ENCODE data around the gene GLYR1. TPM values are rescaled to one million over a fixed set of nuclear protein-coding genes. Genes with fewer than 3 reads are reported as not detected.

The GLYR1 gene
- total RNA-seq, 4 donors from 2014 or later, result 44.4 to 56.0 (median 52.0) TPM

GRCh38 chr16:4884972-4885874 is 38.1 kb upstream of the GLYR1 start:
- TF ChIP-seq CTCF (IDR thresholded peaks at IDR 0.05), result no peak
- DNase-seq (ENCODE audit: low spot score) (no peak), ATAC-seq (ENCODE audit: low FRiP score) (no peak)

GRCh38 chr16:4884209-4884608 is 37.1 kb upstream of the GLYR1 start:
- no peak for DNase-seq (ENCODE audit: low spot score)
- TF ChIP-seq CTCF (IDR thresholded peaks at IDR 0.05), result no peak
- no peak for ATAC-seq (ENCODE audit: low FRiP score)

GRCh38 chr16:4883501-4883900 is 36.4 kb upstream of the GLYR1 start:
- ATAC-seq (ENCODE audit: low FRiP score), result no peak
- TF ChIP-seq CTCF (IDR thresholded peaks at IDR 0.05), result no peak
- DNase-seq (ENCODE audit: low spot score), result no peak

- no peak for TF ChIP-seq CTCF (IDR thresholded peaks at IDR 0.05)
- ATAC-seq (ENCODE audit: low FRiP score), result no peak
- no peak for DNase-seq (ENCODE audit: low spot score)
Measured at GRCh38 chr16:4882633-4883285, 35.7 kb upstream of the GLYR1 start.

- no peak for TF ChIP-seq CTCF (IDR thresholded peaks at IDR 0.05)
- DNase-seq (ENCODE audit: low spot score) (no peak), ATAC-seq (ENCODE audit: low FRiP score) (no peak)
Measured at GRCh38 chr16:4882000-4882632, 35.0 kb upstream of the GLYR1 start.

GRCh38 chr16:4880006-4880580 is 33.0 kb upstream of the GLYR1 start:
- DNase-seq (ENCODE audit: low spot score) (no peak), ATAC-seq (ENCODE audit: low FRiP score) (no peak)
- TF ChIP-seq CTCF (IDR thresholded peaks at IDR 0.05), result no peak
